Suprapubic skin (tissue), 4 donors: Measurements from ENCODE around the gene ELAVL1.

ENCODE experiments used
- EP300 ChIP-seq: sonication (generic); formaldehyde crosslinking; IDR thresholded peaks from one replicate; pipeline ENCODE4 v1.6.1; 2017; ENCODE audit warnings: antibody characterized with exemption
- POLR2A ChIP-seq, 2 donors: fragments of 450-650 bp; IDR thresholded peaks; one replicate each; pipeline ENCODE4 v1.6.1; 2017; ENCODE audit warnings: antibody characterized with exemption in 2 of 2, mild to moderate bottlenecking in 2 of 2, moderate library complexity in 2 of 2
- POLR2AphosphoS5 ChIP-seq, 3 donors: sonication (generic); formaldehyde crosslinking; IDR thresholded peaks; one replicate each; pipeline ENCODE4 v1.6.1; 2017; ENCODE audit warnings: antibody characterized with exemption in 3 of 3
- TF ChIP-seq, protein P1 (sequence below), 2 donors: fragments of 200-600 bp in 1 of 2; fragments of 450-650 bp in 1 of 2; sonication (generic) in 1 of 2; IDR thresholded peaks; one replicate each; pipeline ENCODE4 v1.5.1; 2016 to 2019; ENCODE audit warnings: antibody characterized with exemption in 2 of 2, mild to moderate bottlenecking in 1 of 2, moderate library complexity in 1 of 2

- TF ChIP-seq EP300 (no peak), POLR2A (IDR thresholded peaks at IDR 0.05) (no peak), POLR2AphosphoS5 (IDR thresholded peaks at IDR 0.05) (no peak)
- TF ChIP-seq, protein P1, sequence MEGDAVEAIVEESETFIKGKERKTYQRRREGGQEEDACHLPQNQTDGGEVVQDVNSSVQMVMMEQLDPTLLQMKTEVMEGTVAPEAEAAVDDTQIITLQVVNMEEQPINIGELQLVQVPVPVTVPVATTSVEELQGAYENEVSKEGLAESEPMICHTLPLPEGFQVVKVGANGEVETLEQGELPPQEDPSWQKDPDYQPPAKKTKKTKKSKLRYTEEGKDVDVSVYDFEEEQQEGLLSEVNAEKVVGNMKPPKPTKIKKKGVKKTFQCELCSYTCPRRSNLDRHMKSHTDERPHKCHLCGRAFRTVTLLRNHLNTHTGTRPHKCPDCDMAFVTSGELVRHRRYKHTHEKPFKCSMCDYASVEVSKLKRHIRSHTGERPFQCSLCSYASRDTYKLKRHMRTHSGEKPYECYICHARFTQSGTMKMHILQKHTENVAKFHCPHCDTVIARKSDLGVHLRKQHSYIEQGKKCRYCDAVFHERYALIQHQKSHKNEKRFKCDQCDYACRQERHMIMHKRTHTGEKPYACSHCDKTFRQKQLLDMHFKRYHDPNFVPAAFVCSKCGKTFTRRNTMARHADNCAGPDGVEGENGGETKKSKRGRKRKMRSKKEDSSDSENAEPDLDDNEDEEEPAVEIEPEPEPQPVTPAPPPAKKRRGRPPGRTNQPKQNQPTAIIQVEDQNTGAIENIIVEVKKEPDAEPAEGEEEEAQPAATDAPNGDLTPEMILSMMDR (IDR thresholded peaks at IDR 0.05), result no peak
Observed at GRCh38 chr19:7973883-7974282, 31.6 kb downstream of the ELAVL1 start.
